TTC549 (cell line): ENCODE data around the gene KRT39.
"Not testable (repeated sequence)": the region's sequence is repeated elsewhere in the genome, so short reads cannot be mapped to it uniquely, and the experiment has no call there.

Experiments used
- FAIRE-seq: peaks from 2 replicates; lab custom pipeline; 2012; peaks lifted over from hg19 to GRCh38; lab: Jason Lieb, UNC

Gene KRT39

GRCh38 chr17:40966848-40967247, at the start of gene KRT39:
TSS of gene KRT39 (minus strand) at chr17:40966948. CDS start at chr17:40966856, 92 bp downstream.
- no peak for FAIRE-seq

- FAIRE-seq = no peak
Measured at GRCh38 chr17:41015454-41015853, 48.7 kb upstream of the KRT39 start.

- FAIRE-seq = no peak
Measured at GRCh38 chr17:41013606-41014005, 46.9 kb upstream of the KRT39 start.

- FAIRE-seq = no peak
Measured at GRCh38 chr17:41013181-41013580, 46.4 kb upstream of the KRT39 start.

GRCh38 chr17:41012326-41013120, 45.8 kb upstream of the KRT39 start:
- no peak for FAIRE-seq

- FAIRE-seq = no peak
Measured at GRCh38 chr17:41010441-41010840, 43.7 kb upstream of the KRT39 start.

GRCh38 chr17:41009936-41010335, 43.2 kb upstream of the KRT39 start:
- no peak for FAIRE-seq

- FAIRE-seq = no peak
Measured at GRCh38 chr17:41009301-41009760, 42.6 kb upstream of the KRT39 start.

GRCh38 chr17:41008811-41009210, 42.1 kb upstream of the KRT39 start, which contains the start of gene KRTAP3-1:
TSS of gene KRTAP3-1 (minus strand) at chr17:41009128. CDS start at chr17:41009074, 54 bp downstream.
- no peak for FAIRE-seq

- FAIRE-seq = no peak
Measured at GRCh38 chr17:41004397-41004796, 37.6 kb upstream of the KRT39 start.

- no peak for FAIRE-seq
Measured at GRCh38 chr17:41003926-41004325, 37.2 kb upstream of the KRT39 start.

- FAIRE-seq = no peak
Measured at GRCh38 chr17:41002814-41003213, 36.1 kb upstream of the KRT39 start.

GRCh38 chr17:41001795-41002194, 35.0 kb upstream of the KRT39 start:
- FAIRE-seq = no peak

- not testable (repeated sequence) for FAIRE-seq
Measured at GRCh38 chr17:40999563-40999962, 32.8 kb upstream of the KRT39 start, which contains the start of gene KRTAP3-2. TSS of gene KRTAP3-2 (minus strand) at chr17:40999906. CDS start at chr17:40999853, 53 bp downstream.

GRCh38 chr17:40997361-40997760, 30.6 kb upstream of the KRT39 start:
- no peak for FAIRE-seq

- FAIRE-seq = no peak
Measured at GRCh38 chr17:40996829-40997228, 30.1 kb upstream of the KRT39 start.

GRCh38 chr17:40995116-40995515, 28.4 kb upstream of the KRT39 start:
- FAIRE-seq = no peak

GRCh38 chr17:40993839-40994238, 27.1 kb upstream of the KRT39 start, which contains the start of gene KRTAP3-3:
TSS of gene KRTAP3-3 (minus strand) at chr17:40994164. CDS start at chr17:40994097, 67 bp downstream.
- FAIRE-seq = no peak

GRCh38 chr17:40993084-40993483, 26.3 kb upstream of the KRT39 start:
- no peak for FAIRE-seq

- FAIRE-seq = no peak
Measured at GRCh38 chr17:40992666-40993065, 25.9 kb upstream of the KRT39 start.

- no peak for FAIRE-seq
Measured at GRCh38 chr17:40986920-40987319, 20.2 kb upstream of the KRT39 start.

GRCh38 chr17:40984226-40984625, 17.5 kb upstream of the KRT39 start, which contains the start of gene KRT40:
TSS of gene KRT40 (minus strand) at chr17:40984326. CDS start at chr17:40984273, 53 bp downstream.
- FAIRE-seq = no peak

- no peak for FAIRE-seq
Measured at GRCh38 chr17:40981115-40981514, 14.4 kb upstream of the KRT39 start.

- no peak for FAIRE-seq
Measured at GRCh38 chr17:40980596-40980995, 13.8 kb upstream of the KRT39 start.
